Stomach (tissue), 4 donors: ENCODE data around the gene DUOX2.

Experiments
- POLR2A ChIP-seq, 4 donors: fragments of 450-650 bp; IDR thresholded peaks; one replicate each; pipeline ENCODE4 v1.6.1; 2016; ENCODE audit warnings: antibody characterized with exemption in 4 of 4, control low read depth in 2 of 4, mild to moderate bottlenecking in 1 of 4, moderate library complexity in 1 of 4
- TF ChIP-seq, protein P1 (sequence below), 7 experiments: fragments of 450-650 bp in 4 of 7; fragments of 200-600 bp in 3 of 7; sonication (generic) in 3 of 7; IDR thresholded peaks; one replicate each; pipeline ENCODE4 v1.5.1; 2016 to 2019; ENCODE audit warnings: antibody characterized with exemption in 7 of 7, control low read depth in 2 of 7, mild to moderate bottlenecking in 1 of 7

DNA sequence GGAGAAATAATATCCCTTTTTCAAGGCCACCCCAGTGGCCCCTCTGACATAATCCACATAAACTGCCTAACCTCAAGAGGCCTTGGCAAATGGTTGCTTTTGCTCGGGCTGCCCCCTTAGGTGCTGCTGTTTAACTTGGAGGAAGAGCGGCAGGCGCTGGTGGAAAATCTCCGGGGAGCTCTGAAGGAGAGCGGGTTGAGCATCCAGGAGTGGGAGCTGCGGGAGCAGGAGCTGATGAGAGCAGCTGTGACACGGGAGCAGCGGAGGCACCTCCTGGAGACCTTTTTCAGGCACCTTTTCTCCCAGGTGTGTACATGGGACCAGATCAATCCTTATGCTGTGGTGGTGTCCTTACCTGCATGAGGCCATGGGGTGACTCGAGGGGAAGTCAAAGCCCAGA lies 30.8 kb upstream of the DUOX2 start:
- TF ChIP-seq, protein P1, sequence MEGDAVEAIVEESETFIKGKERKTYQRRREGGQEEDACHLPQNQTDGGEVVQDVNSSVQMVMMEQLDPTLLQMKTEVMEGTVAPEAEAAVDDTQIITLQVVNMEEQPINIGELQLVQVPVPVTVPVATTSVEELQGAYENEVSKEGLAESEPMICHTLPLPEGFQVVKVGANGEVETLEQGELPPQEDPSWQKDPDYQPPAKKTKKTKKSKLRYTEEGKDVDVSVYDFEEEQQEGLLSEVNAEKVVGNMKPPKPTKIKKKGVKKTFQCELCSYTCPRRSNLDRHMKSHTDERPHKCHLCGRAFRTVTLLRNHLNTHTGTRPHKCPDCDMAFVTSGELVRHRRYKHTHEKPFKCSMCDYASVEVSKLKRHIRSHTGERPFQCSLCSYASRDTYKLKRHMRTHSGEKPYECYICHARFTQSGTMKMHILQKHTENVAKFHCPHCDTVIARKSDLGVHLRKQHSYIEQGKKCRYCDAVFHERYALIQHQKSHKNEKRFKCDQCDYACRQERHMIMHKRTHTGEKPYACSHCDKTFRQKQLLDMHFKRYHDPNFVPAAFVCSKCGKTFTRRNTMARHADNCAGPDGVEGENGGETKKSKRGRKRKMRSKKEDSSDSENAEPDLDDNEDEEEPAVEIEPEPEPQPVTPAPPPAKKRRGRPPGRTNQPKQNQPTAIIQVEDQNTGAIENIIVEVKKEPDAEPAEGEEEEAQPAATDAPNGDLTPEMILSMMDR (IDR thresholded peaks at IDR 0.05) = no peak
- TF ChIP-seq POLR2A (IDR thresholded peaks at IDR 0.05) = no peak
